K562 (cell line): ENCODE measurements around the gene HSPA1L. TPM values are rescaled to one million over a fixed set of nuclear protein-coding genes. Genes with fewer than 3 reads are reported as not detected.

Source experiments
- CEBPB ChIP-seq: fragments of 450-650 bp; IDR thresholded peaks from 2 replicates; pipeline ENCODE4 v1.6.1; 2016; ENCODE audit warnings: missing genetic modification characterization, missing compliant biosample characterization
- CHD7 ChIP-seq: fragments of 200-600 bp; sonication (generic); IDR thresholded peaks from one replicate; pipeline ENCODE4 v1.6.1; 2012; ENCODE audit warnings: mild to moderate bottlenecking, low read depth, low read length, inconsistent platforms
- IRF9 ChIP-seq: fragments of 450-650 bp; IDR thresholded peaks from 2 replicates; pipeline ENCODE4 v1.6.1; 2016; ENCODE audit warnings: missing biosample characterization, missing genetic modification characterization
- ZNF347 ChIP-seq: fragments of 450-650 bp; formaldehyde crosslinking; IDR thresholded peaks from 2 replicates; pipeline ENCODE4 v1.4.0; 2020; ENCODE audit warnings: low read depth, mild to moderate bottlenecking, moderate library complexity
- ZNF57 ChIP-seq: fragments of 450-650 bp; formaldehyde crosslinking; IDR thresholded peaks from 2 replicates; pipeline ENCODE4 v1.4.0; 2020; ENCODE audit warnings: mild to moderate bottlenecking, moderate library complexity
- polyA plus RNA-seq, 8 experiments: library from polyadenylated mRNA; depleted of rRNA in 4 of 8; stranded (reverse) in 5 of 8; unstranded in 3 of 8; fragments of >200 nt; fragmentation: Nextera tagmentation in 2 of 8; fragmentation: Illumina TruSeq in 1 of 8; extraction: Ambion mirVana in 2 of 8; extraction: Trizol in 1 of 8; gene quantifications; 2 replicates each; pipeline versions ENCODE4 v1.2.1 to v1.2.3, GENCODE V29; 2011 to 2014; ENCODE audit warnings: inconsistent platforms in 1 of 8, missing spikeins in 1 of 8
- total RNA-seq, 7 experiments: library from RNA; depleted of rRNA in 6 of 7; stranded (reverse); fragments of >200 nt in 6 of 7; fragmentation: Illumina TruSeq in 2 of 7; extraction: Trizol in 2 of 7; gene quantifications; 2 replicates each; pipeline versions ENCODE4 v1.2.1 to v1.2.3, GENCODE V29; 2011 to 2021; ENCODE audit warnings: low replicate concordance in 1 of 7

HSPA1L gene
- total and polyA plus RNA-seq, 9 of the 15 experiments (the other 6 are each of a cell fraction or from before 2014, with no cell fraction given): 0.14 to 2.1 (median 1.3) TPM

- TF ChIP-seq CHD7: no peak
- no peak for TF ChIP-seq ZNF347
- no peak for TF ChIP-seq ZNF57 (CRISPR knock-in tag)
- TF ChIP-seq CEBPB (tag): peak; percentile 76
- 0 out of 2 replicates have a peak, but pooled peaks have one; percentile 35 for TF ChIP-seq IRF9 (tag)
These were observed 43.6 kb upstream of the HSPA1L start (continued) for GRCh38 chr6:31858707-31859106.
